Calu3 (cell line): ENCODE results near the gene TRIM38. TPM values are rescaled to one million over a fixed set of nuclear protein-coding genes. Genes with fewer than 3 reads are reported as not detected.
A peak's percentile ranks its signal among the peaks of the same experiment; 100 is the strongest.

Source experiments
- Bru-seq: library from RNA; stranded (reverse); fragments of 400-500 nt; gene quantifications from one replicate; lab custom pipeline; 2021; lab: Mats Ljungman, UMichigan
- BruChase-seq, 2 experiments: library from RNA; stranded (reverse); fragments of 400-500 nt; gene quantifications; one replicate each; lab custom pipeline; 2021; lab: Mats Ljungman, UMichigan
- BruUV-seq: library from RNA; stranded (reverse); fragments of 400-500 nt; replicated peaks from 2 replicates; lab custom pipeline; 2021; lab: Mats Ljungman, UMichigan
- CTCF ChIA-PET: fragments of 300-600 bp; sonication (Branson Sonifier 250); formaldehyde crosslinking; loops from one replicate; lab custom pipeline; 2022; ENCODE audit warnings: antibody characterized with exemption; lab: Charles Lee
- DNase-seq: peaks from one replicate; pipeline ENCODE4 v3.0.0; 2022
- H3K27ac Mint-ChIP-seq: one replicate; pipeline ENCODE4 v1.8.0; 2022; ENCODE audit warnings: mixed read lengths; ENCODE audit not compliant: unreplicated experiment
- H3K27me3 Mint-ChIP-seq: one replicate; pipeline ENCODE4 v1.8.0; 2022; ENCODE audit warnings: mixed read lengths; ENCODE audit not compliant: unreplicated experiment
- H3K36me3 Mint-ChIP-seq: one replicate; pipeline ENCODE4 v1.8.0; 2022; ENCODE audit warnings: mild to moderate bottlenecking, moderate library complexity, mixed read lengths; ENCODE audit not compliant: insufficient read depth, unreplicated experiment
- H3K4me1 Mint-ChIP-seq: one replicate; pipeline ENCODE4 v1.8.0; 2022; ENCODE audit warnings: mild to moderate bottlenecking, low read depth, mixed read lengths; ENCODE audit not compliant: unreplicated experiment
- H3K4me3 Mint-ChIP-seq: one replicate; pipeline ENCODE4 v1.8.0; 2022; ENCODE audit warnings: mild to moderate bottlenecking, low read depth, moderate library complexity, mixed read lengths; ENCODE audit not compliant: unreplicated experiment
- H3K9me3 Mint-ChIP-seq: one replicate; pipeline ENCODE4 v1.8.0; 2022; ENCODE audit warnings: low read depth, mixed read lengths; ENCODE audit not compliant: unreplicated experiment
- CTCF ChIP-seq: fragments of 200-600 bp; IDR thresholded peaks from one replicate; pipeline ENCODE4 v1.8.0; 2022; ENCODE audit warnings: antibody characterized with exemption; ENCODE audit not compliant: unreplicated experiment
- intact Hi-C: fragments of 100-400 bp; cut with micrococcal nuclease; formaldehyde crosslinking; loops from one replicate; pipeline ENCODE4 v1.10.0; 2022; ENCODE audit not compliant: unreplicated experiment
- long read RNA-seq: library from polyadenylated mRNA; stranded (forward); transcript quantifications from one replicate; pipeline ENCODE4 v2.0.0, GENCODE V29; 2022
- total RNA-seq: library from RNA; stranded (reverse); gene quantifications from 2 replicates; pipeline ENCODE4 v1.2.3, GENCODE V29; 2022

The TRIM38 gene
- total RNA-seq (20.6 and 26.1 TPM in 2 replicates), Bru-seq, nascent RNA (percentile 96 among the genes with signal in this experiment), BruChase-seq, experiment 1, labeled RNA remaining after a 6-hour chase (percentile 93 among the genes with signal in this experiment), BruChase-seq, experiment 2, labeled RNA remaining after a 2-hour chase (percentile 95 among the genes with signal in this experiment)
- long read RNA-seq, full-length matches to known transcripts: 21 of 48 reads
- long read RNA-seq, partial matches to known transcripts: 7 of 48 reads
- long read RNA-seq, other reads (novel, unspliced or antisense): 20 of 48 reads

- H3K27ac Mint-ChIP-seq: peak within 1 kb of the TSS; percentile 100
- TSS peak; percentile 91 for BruUV-seq
- CTCF ChIA-PET: no interaction called here
- TF ChIP-seq CTCF: no peak
- H3K9me3 Mint-ChIP-seq: peaks cover 6% of the 10 kb centered on the region
- H3K27me3 Mint-ChIP-seq: no peaks in the 10 kb centered on the region
- intact Hi-C loops: no loop called here
- DNase-seq: peak; percentile 78
- H3K4me3 Mint-ChIP-seq: peak within 1 kb of the TSS; percentile 95
- H3K36me3 Mint-ChIP-seq: peaks cover 55% of the 10 kb centered on the region
- peaks cover 44% of the 10 kb centered on the region for H3K4me1 Mint-ChIP-seq
Measured at GRCh38 chr6:25962149-25963127, at the start of gene TRIM38. TRIM38 (plus strand) TSS chr6:25962802; CDS start chr6:25966523, 3,721 bp downstream.

GRCh38 chr6:25913741-25914140 is 48.9 kb upstream of the TRIM38 start:
- no peak for DNase-seq
- H3K27me3 Mint-ChIP-seq: no peaks in the 10 kb centered on the region
- TF ChIP-seq CTCF: no peak
- CTCF ChIA-PET: interaction anchor here (1.0 kb wide), 1 partner anchor 81 kb away, joined by 3 read pairs; no protein-coding TSS in a partner anchor
- intact Hi-C loops: no loop called here
- no TSS peak for BruUV-seq
- H3K27ac Mint-ChIP-seq: peak overlapping the region; percentile 2
- H3K9me3 Mint-ChIP-seq: peaks cover 2% of the 10 kb centered on the region
- no peaks in the 10 kb centered on the region for H3K36me3 Mint-ChIP-seq
- H3K4me1 Mint-ChIP-seq: peaks cover 30% of the 10 kb centered on the region
- no peak overlapping the region for H3K4me3 Mint-ChIP-seq

- H3K27ac Mint-ChIP-seq: no peak overlapping the region
- CTCF ChIA-PET: no interaction called here
- no TSS peak for BruUV-seq
Measured at GRCh38 chr6:25916330-25916729, 46.3 kb upstream of the TRIM38 start.

More at GRCh38 chr6:25916330-25916729, 46.3 kb upstream of the TRIM38 start:
- no peak for TF ChIP-seq CTCF
- Mint-ChIP-seq H3K4me3 (no peak overlapping the region), H3K9me3 (peaks cover 2% of the 10 kb centered on the region), H3K4me1 (peaks cover 22% of the 10 kb centered on the region), H3K27me3 (no peaks in the 10 kb centered on the region), H3K36me3 (no peaks in the 10 kb centered on the region)
- DNase-seq: no peak
- intact Hi-C loops: no loop called here
